ENCODE measurements around the gene MBP.

MBP gene

GRCh38 chr18:77073336-77074093 is 59.1 kb downstream of the MBP start:
- TF ChIP-seq TEAD4 (IDR thresholded peaks at IDR 0.05) (no peak), FOXM1 (IDR thresholded peaks at IDR 0.05; ENCODE audit: borderline replicate concordance, low read depth) (no peak), NFIC (IDR thresholded peaks at IDR 0.05) (no peak), MAX (IDR thresholded peaks at IDR 0.05) (no peak), EP300 (IDR thresholded peaks at IDR 0.05; ENCODE audit: borderline replicate concordance) (no peak), TAF1 (IDR thresholded peaks at IDR 0.05; ENCODE audit: low read depth) (no peak), ZBTB7A (IDR thresholded peaks at IDR 0.05; ENCODE audit: low read depth) (no peak), YY1 (IDR thresholded peaks at IDR 0.05; ENCODE audit: low read depth) (no peak), CREB1 (IDR thresholded peaks at IDR 0.05; ENCODE audit: low read depth) (no peak), USF1 (IDR thresholded peaks at IDR 0.05) (no peak)

- TF ChIP-seq MAX (IDR thresholded peaks at IDR 0.05) (no peak), USF1 (IDR thresholded peaks at IDR 0.05) (no peak), RAD21 (IDR thresholded peaks at IDR 0.05; ENCODE audit: low read depth) (no peak), TAF1 (IDR thresholded peaks at IDR 0.05; ENCODE audit: low read depth) (no peak), TEAD4 (IDR thresholded peaks at IDR 0.05) (no peak)
Observed at GRCh38 chr18:77072566-77072965, 60.0 kb downstream of the MBP start.

- no peak for TF ChIP-seq CREB1 (IDR thresholded peaks at IDR 0.05; ENCODE audit: low read depth)
- TF ChIP-seq CEBPB (IDR thresholded peaks at IDR 0.05) = no peak
- TF ChIP-seq FOXM1 (IDR thresholded peaks at IDR 0.05; ENCODE audit: borderline replicate concordance, low read depth) = no peak
- no peak for TF ChIP-seq RAD21 (IDR thresholded peaks at IDR 0.05; ENCODE audit: low read depth)
- no peak for TF ChIP-seq TEAD4 (IDR thresholded peaks at IDR 0.05)
- TF ChIP-seq EGR1 (IDR thresholded peaks at IDR 0.05) = no peak
- TF ChIP-seq TAF1 (IDR thresholded peaks at IDR 0.05; ENCODE audit: low read depth) = no peak
- no peak for TF ChIP-seq MAX (IDR thresholded peaks at IDR 0.05)
- TF ChIP-seq NFIC (IDR thresholded peaks at IDR 0.05) = no peak
- no peak for TF ChIP-seq TCF12 (IDR thresholded peaks at IDR 0.05; ENCODE audit: low read depth)
- no peak for TF ChIP-seq ZBTB7A (IDR thresholded peaks at IDR 0.05; ENCODE audit: low read depth)
- TF ChIP-seq EP300 (IDR thresholded peaks at IDR 0.05; ENCODE audit: borderline replicate concordance) = no peak
- TF ChIP-seq YY1 (IDR thresholded peaks at IDR 0.05; ENCODE audit: low read depth) = no peak
- TF ChIP-seq USF1 (IDR thresholded peaks at IDR 0.05) = no peak
- TF ChIP-seq REST (IDR thresholded peaks at IDR 0.05; ENCODE audit: low read depth) = no peak
Observed at GRCh38 chr18:77071711-77072292, 60.8 kb downstream of the MBP start.

GRCh38 chr18:77071061-77071460 is 61.5 kb downstream of the MBP start:
- TF ChIP-seq NFIC (IDR thresholded peaks at IDR 0.05) (no peak), TAF1 (IDR thresholded peaks at IDR 0.05; ENCODE audit: low read depth) (no peak), ZBTB7A (IDR thresholded peaks at IDR 0.05; ENCODE audit: low read depth) (no peak), EGR1 (IDR thresholded peaks at IDR 0.05) (no peak), CEBPB (IDR thresholded peaks at IDR 0.05) (no peak), MAX (IDR thresholded peaks at IDR 0.05) (no peak), EP300 (IDR thresholded peaks at IDR 0.05; ENCODE audit: borderline replicate concordance) (no peak), CREB1 (IDR thresholded peaks at IDR 0.05; ENCODE audit: low read depth) (no peak), TEAD4 (IDR thresholded peaks at IDR 0.05) (no peak), USF1 (IDR thresholded peaks at IDR 0.05) (no peak), FOXM1 (IDR thresholded peaks at IDR 0.05; ENCODE audit: borderline replicate concordance, low read depth) (no peak), YY1 (IDR thresholded peaks at IDR 0.05; ENCODE audit: low read depth) (no peak), RAD21 (IDR thresholded peaks at IDR 0.05; ENCODE audit: low read depth) (no peak)

GRCh38 chr18:77070627-77071026 is 62.0 kb downstream of the MBP start:
- TF ChIP-seq ZBTB7A (IDR thresholded peaks at IDR 0.05; ENCODE audit: low read depth) (no peak), EP300 (IDR thresholded peaks at IDR 0.05; ENCODE audit: borderline replicate concordance) (no peak), FOXM1 (IDR thresholded peaks at IDR 0.05; ENCODE audit: borderline replicate concordance, low read depth) (no peak), EGR1 (IDR thresholded peaks at IDR 0.05) (no peak), CREB1 (IDR thresholded peaks at IDR 0.05; ENCODE audit: low read depth) (no peak), TAF1 (IDR thresholded peaks at IDR 0.05; ENCODE audit: low read depth) (no peak), REST (IDR thresholded peaks at IDR 0.05; ENCODE audit: low read depth) (no peak), TCF12 (IDR thresholded peaks at IDR 0.05; ENCODE audit: low read depth) (no peak), MAX (IDR thresholded peaks at IDR 0.05) (no peak), CEBPB (IDR thresholded peaks at IDR 0.05) (no peak), RAD21 (IDR thresholded peaks at IDR 0.05; ENCODE audit: low read depth) (no peak), USF1 (IDR thresholded peaks at IDR 0.05) (no peak), TEAD4 (IDR thresholded peaks at IDR 0.05) (no peak), NFIC (IDR thresholded peaks at IDR 0.05) (no peak), YY1 (IDR thresholded peaks at IDR 0.05; ENCODE audit: low read depth) (no peak)
